Measurements from ENCODE around the gene GNA15. TPM values are rescaled to one million over a fixed set of nuclear protein-coding genes. Genes with fewer than 3 reads are reported as not detected.

Gene GNA15
- total RNA-seq, 1 donor, result 0.36 TPM

GRCh38 chr19:3118232-3119070, 17.4 kb upstream of the GNA15 start:
- TF ChIP-seq CTCF (IDR thresholded peaks at IDR 0.05; ENCODE audit: extremely low read depth, low read depth, low read length), result no peak
- no peak overlapping the region for H3K4me2 ChIP-seq (ENCODE audit: insufficient read depth, low read length)
- no peak overlapping the region for H3K27ac ChIP-seq (ENCODE audit: low read depth, low read length)
- no peak overlapping the region for H3K4me3 ChIP-seq (ENCODE audit: insufficient read depth, low read length)
- peaks cover 10% of the 10 kb centered on the region for H4K20me1 ChIP-seq (ENCODE audit: insufficient read depth, low read length)
- no peaks in the 10 kb centered on the region for H3K4me1 ChIP-seq (ENCODE audit: insufficient read depth, low read length)
- no peaks in the 10 kb centered on the region for H3K9me3 ChIP-seq (ENCODE audit: low read depth, low read length)
- no peak overlapping the region for H2AFZ ChIP-seq (ENCODE audit: low read length)
- peaks cover 4% of the 10 kb centered on the region for H3K36me3 ChIP-seq (ENCODE audit: insufficient read depth, low read length)
- no peak for DNase-seq (ENCODE audit: insufficient read length, low spot score, missing footprints)
- H3K79me2 ChIP-seq (ENCODE audit: insufficient read depth, low read length), result peaks cover 31% of the 10 kb centered on the region
- no peaks in the 10 kb centered on the region for H3K27me3 ChIP-seq (ENCODE audit: insufficient read depth, low read length)

GRCh38 chr19:3119071-3119595, 16.7 kb upstream of the GNA15 start:
- peaks cover 24% of the 10 kb centered on the region for H3K79me2 ChIP-seq (ENCODE audit: insufficient read depth, low read length)
- no peak overlapping the region for H3K4me3 ChIP-seq (ENCODE audit: insufficient read depth, low read length)
- H3K27me3 ChIP-seq (ENCODE audit: insufficient read depth, low read length), result no peaks in the 10 kb centered on the region
- no peak for TF ChIP-seq CTCF (IDR thresholded peaks at IDR 0.05; ENCODE audit: extremely low read depth, low read depth, low read length)
- H3K4me2 ChIP-seq (ENCODE audit: insufficient read depth, low read length), result no peak overlapping the region
- DNase-seq (ENCODE audit: insufficient read length, low spot score, missing footprints), result no peak
- H3K9me3 ChIP-seq (ENCODE audit: low read depth, low read length), result no peaks in the 10 kb centered on the region
- no peak overlapping the region for H3K27ac ChIP-seq (ENCODE audit: low read depth, low read length)
- H2AFZ ChIP-seq (ENCODE audit: low read length), result no peak overlapping the region
- no peaks in the 10 kb centered on the region for H3K4me1 ChIP-seq (ENCODE audit: insufficient read depth, low read length)
- peaks cover 4% of the 10 kb centered on the region for H3K36me3 ChIP-seq (ENCODE audit: insufficient read depth, low read length)
- peaks cover 6% of the 10 kb centered on the region for H4K20me1 ChIP-seq (ENCODE audit: insufficient read depth, low read length)

- no peaks in the 10 kb centered on the region for H3K27me3 ChIP-seq (ENCODE audit: insufficient read depth, low read length)
- H2AFZ ChIP-seq (ENCODE audit: low read length), result no peak overlapping the region
- H3K4me2 ChIP-seq (ENCODE audit: insufficient read depth, low read length), result no peak overlapping the region
- H3K4me1 ChIP-seq (ENCODE audit: insufficient read depth, low read length), result no peaks in the 10 kb centered on the region
- no peak overlapping the region for H3K4me3 ChIP-seq (ENCODE audit: insufficient read depth, low read length)
- H4K20me1 ChIP-seq (ENCODE audit: insufficient read depth, low read length), result peaks cover 2% of the 10 kb centered on the region
- TF ChIP-seq CTCF (IDR thresholded peaks at IDR 0.05; ENCODE audit: extremely low read depth, low read depth, low read length), result no peak
- H3K36me3 ChIP-seq (ENCODE audit: insufficient read depth, low read length), result peaks cover 4% of the 10 kb centered on the region
- H3K79me2 ChIP-seq (ENCODE audit: insufficient read depth, low read length), result peaks cover 17% of the 10 kb centered on the region
- no peaks in the 10 kb centered on the region for H3K9me3 ChIP-seq (ENCODE audit: low read depth, low read length)
- DNase-seq (ENCODE audit: insufficient read length, low spot score, missing footprints), result no peak
- no peak overlapping the region for H3K27ac ChIP-seq (ENCODE audit: low read depth, low read length)
Observed at GRCh38 chr19:3119693-3120380, 16.0 kb upstream of the GNA15 start.
